Measurements from ENCODE around the gene TSPEAR. TPM values are rescaled to one million over a fixed set of nuclear protein-coding genes. Genes with fewer than 3 reads are reported as not detected.

TSPEAR gene
- total and polyA plus RNA-seq, 2 of the 13 experiments (the other 11 are each of a cell fraction or from before 2014, with no cell fraction given) = 0.07 to 0.32 TPM

DNA sequence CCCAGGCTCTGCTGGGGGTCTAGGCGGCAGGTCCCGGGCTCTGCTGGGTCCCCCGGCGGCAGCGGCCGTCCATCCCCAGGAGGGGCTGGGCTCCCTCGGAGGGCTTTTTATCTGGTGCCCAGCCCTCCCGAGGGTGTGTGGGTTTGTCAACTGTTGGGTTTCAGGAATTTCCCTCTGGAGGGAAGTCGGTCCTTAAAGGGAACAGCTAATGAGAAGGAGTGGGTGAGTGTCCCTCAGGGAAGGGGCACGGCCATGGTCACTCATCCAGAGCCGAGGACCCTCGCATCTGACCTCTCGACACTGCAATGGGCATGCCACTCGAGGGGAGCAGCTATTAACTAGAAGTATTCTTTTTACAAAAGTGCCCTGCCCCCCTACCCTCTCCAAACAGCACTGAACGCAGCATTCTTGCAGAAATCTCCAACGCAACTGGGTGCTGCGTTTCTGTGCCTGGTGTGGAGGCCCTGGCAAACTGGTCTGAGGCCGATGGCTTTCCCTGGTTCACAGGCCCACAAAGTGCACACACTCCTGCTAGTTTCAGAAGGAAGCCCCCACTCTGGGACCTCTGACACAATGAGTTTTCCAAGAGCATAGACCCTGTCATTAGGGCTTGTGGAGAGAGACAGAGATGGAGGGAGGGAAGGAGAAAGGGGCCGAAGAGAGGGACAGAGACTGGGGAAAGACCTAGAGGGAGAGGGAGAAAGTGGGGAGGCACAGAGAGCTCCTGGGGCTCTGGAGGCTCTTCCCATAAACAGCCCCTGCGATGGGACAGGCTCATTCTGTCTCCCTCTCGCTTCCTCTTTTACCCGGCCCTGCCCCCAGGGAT lies 1.0 kb upstream of the TSPEAR start:
- ATAC-seq = no peak
- intact Hi-C loops (cut with micrococcal nuclease; ENCODE audit: unreplicated experiment) = no loop called here
- H3K27ac ChIP-seq (ENCODE audit: extremely low read length, insufficient read depth, low read length) = no peak overlapping the region

GRCh38 chr21:44710756-44711326 lies 531 bp downstream of the TSPEAR start:
- Histone ChIP-seq H2AFZ (ENCODE audit: low read length) (no peak overlapping the region), H3K4me3 (replicated peaks in 1 of 3; ENCODE audit: insufficient read depth in 1 of 3, low read depth in 2 of 3, low read length in 3 of 3) (no peak overlapping the region; a peak in 1 of 6 replicates), H4K20me1 (ENCODE audit: insufficient read depth, low read length) (no peaks in the 10 kb centered on the region), H3K27me3 (ENCODE audit: control insufficient read depth in 1 of 2, insufficient read depth in 2 of 2, low read length in 2 of 2) (peaks cover 16 to 62% of the 10 kb centered on the region in 2 experiments), H3K36me3 (replicated peaks in 1 of 2; ENCODE audit: control insufficient read depth in 1 of 2, insufficient read depth in 2 of 2, low read length in 2 of 2) (no peaks in the 10 kb centered on the region), H3K4me1 (ENCODE audit: insufficient read depth, low read length) (peaks cover 16% of the 10 kb centered on the region; the same call in 1 of the 2 replicates), H3K4me2 (ENCODE audit: low read depth, low read length) (0 out of 2 replicates have a peak overlapping the region, but pooled peaks have one; percentile 21), H3K9ac (ENCODE audit: insufficient read depth, low read depth, low read length) (no peak overlapping the region), H3K9me3 (ENCODE audit: low read length) (no peaks in the 10 kb centered on the region), H3K27ac (ENCODE audit: extremely low read length, insufficient read depth, low read length) (no peak overlapping the region), H3K79me2 (ENCODE audit: insufficient read depth, low read length) (no peaks in the 10 kb centered on the region)
- DNase-seq (ENCODE audit: low spot score) (no peak), FAIRE-seq (no peak), ATAC-seq (peak; percentile 14)
- POLR2A ChIA-PET = no interaction called here
- 32% methylated on average over 15 of the region's 20 CpGs for WGBS (ENCODE audit: low lambda C conversion rate)
- BruUV-seq (replicated peaks) = no TSS peak
- TF ChIP-seq TIGD3 (CRISPR knock-in tag; IDR thresholded peaks at IDR 0.05; ENCODE audit: borderline replicate concordance) = no peak
- no peak for TF ChIP-seq ZEB1 (IDR thresholded peaks at IDR 0.05; ENCODE audit: insufficient replicate concordance, low read depth)
- TF ChIP-seq, protein P1, sequence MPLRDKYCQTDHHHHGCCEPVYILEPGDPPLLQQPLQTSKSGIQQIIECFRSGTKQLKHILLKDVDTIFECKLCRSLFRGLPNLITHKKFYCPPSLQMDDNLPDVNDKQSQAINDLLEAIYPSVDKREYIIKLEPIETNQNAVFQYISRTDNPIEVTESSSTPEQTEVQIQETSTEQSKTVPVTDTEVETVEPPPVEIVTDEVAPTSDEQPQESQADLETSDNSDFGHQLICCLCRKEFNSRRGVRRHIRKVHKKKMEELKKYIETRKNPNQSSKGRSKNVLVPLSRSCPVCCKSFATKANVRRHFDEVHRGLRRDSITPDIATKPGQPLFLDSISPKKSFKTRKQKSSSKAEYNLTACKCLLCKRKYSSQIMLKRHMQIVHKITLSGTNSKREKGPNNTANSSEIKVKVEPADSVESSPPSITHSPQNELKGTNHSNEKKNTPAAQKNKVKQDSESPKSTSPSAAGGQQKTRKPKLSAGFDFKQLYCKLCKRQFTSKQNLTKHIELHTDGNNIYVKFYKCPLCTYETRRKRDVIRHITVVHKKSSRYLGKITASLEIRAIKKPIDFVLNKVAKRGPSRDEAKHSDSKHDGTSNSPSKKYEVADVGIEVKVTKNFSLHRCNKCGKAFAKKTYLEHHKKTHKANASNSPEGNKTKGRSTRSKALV (CRISPR knock-in tag; IDR thresholded peaks at IDR 0.05) = 0 out of 2 replicates have a peak, but pooled peaks have one; percentile 31
- in situ Hi-C loops (cut with HindIII; ENCODE audit: extremely low pct_ligation_motif_present, low pct_unique_long_range_greater_than_20kb) = no loop called here
- intact Hi-C loops (cut with micrococcal nuclease; ENCODE audit: unreplicated experiment) = no loop called here
- CTCF ChIA-PET (ENCODE audit: low intra/inter-chr PET ratio, low total read pairs) = no interaction called here

More for the DNA sequence above, 1.0 kb upstream of the TSPEAR start:
- H3K79me2 ChIP-seq (ENCODE audit: insufficient read depth, low read length) = no peaks in the 10 kb centered on the region
- no peaks in the 10 kb centered on the region for H4K20me1 ChIP-seq (ENCODE audit: insufficient read depth, low read length)
- ChIA-PET CTCF (ENCODE audit: low intra/inter-chr PET ratio, low total read pairs) (no interaction called here), POLR2A (no interaction called here)
- WGBS (ENCODE audit: low lambda C conversion rate) = 61% methylated on average over 20 of the region's 22 CpGs
- no peak overlapping the region for H3K4me2 ChIP-seq (ENCODE audit: low read depth, low read length)
- FAIRE-seq (no peak), DNase-seq (ENCODE audit: low spot score) (no peak)
- no peaks in the 10 kb centered on the region for H3K36me3 ChIP-seq (replicated peaks in 1 of 2; ENCODE audit: control insufficient read depth in 1 of 2, insufficient read depth in 2 of 2, low read length in 2 of 2)
- H3K4me1 ChIP-seq (ENCODE audit: insufficient read depth, low read length) = peaks cover 16% of the 10 kb centered on the region; the same call in 1 of the 2 replicates
- H3K9me3 ChIP-seq (ENCODE audit: low read length) = no peaks in the 10 kb centered on the region
- no peak overlapping the region for H2AFZ ChIP-seq (ENCODE audit: low read length)
- BruUV-seq (replicated peaks) = no TSS peak
- H3K27me3 ChIP-seq (ENCODE audit: control insufficient read depth in 1 of 2, insufficient read depth in 2 of 2, low read length in 2 of 2) = peaks cover 16 to 60% of the 10 kb centered on the region in 2 experiments
- H3K9ac ChIP-seq (ENCODE audit: insufficient read depth, low read depth, low read length) = no peak overlapping the region
- TF ChIP-seq RCOR2 (CRISPR knock-in tag; IDR thresholded peaks at IDR 0.05) (no peak), AGO1 (IDR thresholded peaks at IDR 0.05; ENCODE audit: low read depth, low read length, poor library complexity, severe bottlenecking) (no peak), ZNF724P (CRISPR knock-in tag; IDR thresholded peaks at IDR 0.05; ENCODE audit: borderline replicate concordance) (no peak)
- H3K4me3 ChIP-seq (replicated peaks in 1 of 3; ENCODE audit: insufficient read depth in 1 of 3, low read depth in 2 of 3, low read length in 3 of 3) = no peak overlapping the region
- in situ Hi-C loops (cut with HindIII; ENCODE audit: extremely low pct_ligation_motif_present, low pct_unique_long_range_greater_than_20kb) = no loop called here
